GM12878 (cell line): ENCODE data around the gene GPR39. TPM values are rescaled to one million over a fixed set of nuclear protein-coding genes. Genes with fewer than 3 reads are reported as not detected.

Experiments
- ATAC-seq: fragments of 200-7000 bp; cut with Tn5 transposase; 3 replicates; pipeline ENCODE4 v1.9.1; 2020; ENCODE audit warnings: mild to moderate bottlenecking, moderate library complexity
- BruUV-seq: library from RNA; stranded (reverse); fragments of 400-500 nt; replicated peaks from 2 replicates; lab custom pipeline; 2021; lab: Mats Ljungman, UMichigan
- CTCF ChIA-PET: fragments of 300-600 bp; sonication (Branson Sonifier 250); formaldehyde crosslinking; extraction: SDS; loops from one replicate; lab custom pipeline; 2021; ENCODE audit warnings: inconsistent platforms; lab: Yijun Ruan, JAX
- POLR2A ChIA-PET: fragments of 350-600 bp; formaldehyde crosslinking; extraction: SDS; loops from one replicate; lab custom pipeline; 2021; ENCODE audit warnings: inconsistent platforms; lab: Charles Lee
- RAD21 ChIA-PET: fragments of 300-600 bp; sonication (Branson Sonifier 250); formaldehyde crosslinking; loops from one replicate; lab custom pipeline; 2023; ENCODE audit warnings: antibody characterized with exemption; ENCODE audit not compliant: unreplicated experiment; lab: Charles Lee
- SMC1A ChIA-PET: fragments of 300-600 bp; sonication (Branson Sonifier 250); formaldehyde crosslinking; loops from one replicate; lab custom pipeline; 2023; ENCODE audit not compliant: unreplicated experiment, uncharacterized antibody; lab: Charles Lee
- DNase-seq: peaks from one replicate; pipeline ENCODE4 v3.0.0-alpha.2; 2011; ENCODE audit warnings: low read depth, low spot score
- FAIRE-seq: peaks from 3 replicates; lab custom pipeline; 2011; peaks lifted over from hg19 to GRCh38; lab: Jason Lieb, UNC
- H2AFZ ChIP-seq: 2 replicates; pipeline ENCODE4 v1.6.0; 2011; ENCODE audit warnings: low read depth, low read length, control low read depth; ENCODE audit not compliant: control insufficient read depth
- H3K27ac ChIP-seq: 2 replicates; pipeline ENCODE4 v1.5.1; 2011; ENCODE audit warnings: control low read depth; ENCODE audit not compliant: control insufficient read depth, insufficient read depth
- H3K27me3 ChIP-seq, 2 experiments: replicated peaks in 1 of 2; 2 replicates each; pipeline versions ENCODE4 v1.6.0 to v1.6.1; 2011; ENCODE audit warnings: low read length in 1 of 2; ENCODE audit not compliant: control insufficient read depth in 2 of 2, insufficient read depth in 2 of 2
- H3K36me3 ChIP-seq, 2 experiments: 2 replicates each; pipeline ENCODE4 v1.5.1; 2011; ENCODE audit warnings: low read length in 1 of 2; ENCODE audit not compliant: control insufficient read depth in 2 of 2, insufficient read depth in 2 of 2
- H3K4me1 ChIP-seq: 2 replicates; pipeline ENCODE4 v1.6.1; 2011; ENCODE audit warnings: mild to moderate bottlenecking, low read length, moderate library complexity, mixed read lengths; ENCODE audit not compliant: control insufficient read depth, insufficient read depth
- H3K4me2 ChIP-seq: 2 replicates; pipeline ENCODE4 v1.6.0; 2011; ENCODE audit warnings: control low read depth; ENCODE audit not compliant: control insufficient read depth, insufficient read depth
- H3K4me3 ChIP-seq: fragments of 200-600 bp; sonication (generic); 2 replicates; pipeline ENCODE4 v1.5.1; 2016
- H3K79me2 ChIP-seq: 2 replicates; pipeline ENCODE4 v1.6.0; 2011; ENCODE audit warnings: low read length; ENCODE audit not compliant: control insufficient read depth, insufficient read depth
- H3K9ac ChIP-seq: 2 replicates; pipeline ENCODE4 v1.8.0; 2011; ENCODE audit warnings: low read length, control low read depth, mixed read lengths; ENCODE audit not compliant: control insufficient read depth, insufficient read depth
- H3K9me3 ChIP-seq: replicated peaks from 3 replicates; pipeline ENCODE4 v1.5.1; 2011; ENCODE audit warnings: mild to moderate bottlenecking, low read length; ENCODE audit not compliant: control insufficient read depth, insufficient read depth
- H4K20me1 ChIP-seq: 2 replicates; pipeline ENCODE4 v1.6.0; 2011; ENCODE audit not compliant: control insufficient read depth, insufficient read depth
- BCL11A ChIP-seq: IDR thresholded peaks from 2 replicates; pipeline ENCODE4 v1.6.1; 2011; ENCODE audit warnings: low read depth, low read length
- BCLAF1 ChIP-seq: fragments of 450-650 bp; IDR thresholded peaks from 2 replicates; pipeline ENCODE4 v1.6.1; 2017; ENCODE audit warnings: antibody characterized with exemption, mild to moderate bottlenecking, moderate library complexity
- CTCF ChIP-seq, 3 experiments: IDR thresholded peaks in 2 of 3; conservative IDR thresholded peaks in 1 of 3; 2 replicates each; pipeline ENCODE4 v1.5.1; 2011; ENCODE audit warnings: low read depth in 3 of 3, low read length in 3 of 3, mild to moderate bottlenecking in 3 of 3, control low read depth in 2 of 3, moderate library complexity in 2 of 3, inconsistent platforms in 1 of 3, mixed read lengths in 1 of 3; ENCODE audit not compliant: control insufficient read depth in 2 of 3, insufficient read depth in 1 of 3; ENCODE audit errors: extremely low read depth in 1 of 3
- IKZF1 ChIP-seq: fragments of 450-650 bp; conservative IDR thresholded peaks from 2 replicates; pipeline ENCODE4 v1.6.1; 2017; ENCODE audit warnings: antibody characterized with exemption, mild to moderate bottlenecking
- PKNOX1 ChIP-seq: fragments of 450-650 bp; IDR thresholded peaks from 2 replicates; pipeline ENCODE4 v1.6.1; 2016; ENCODE audit warnings: mild to moderate bottlenecking
- POLR2A ChIP-seq: IDR thresholded peaks from 2 replicates; pipeline ENCODE4 v1.6.1; 2011; ENCODE audit warnings: low read depth, mild to moderate bottlenecking, low read length
- RB1 ChIP-seq: fragments of 450-650 bp; formaldehyde crosslinking; IDR thresholded peaks from 2 replicates; pipeline ENCODE4 v1.6.1; 2017; ENCODE audit warnings: mild to moderate bottlenecking, borderline replicate concordance
- SKIL ChIP-seq: fragments of 450-650 bp; IDR thresholded peaks from 2 replicates; pipeline ENCODE4 v1.6.1; 2017; ENCODE audit warnings: mild to moderate bottlenecking, low read depth, inconsistent platforms; ENCODE audit not compliant: poor library complexity, severe bottlenecking
- TARDBP ChIP-seq: IDR thresholded peaks from 2 replicates; pipeline ENCODE4 v1.6.1; 2016; ENCODE audit warnings: borderline replicate concordance
- WGBS: methylation state at CpG from one replicate; pipeline ENCODE4 v1.1.6; 2016; ENCODE audit warnings: low lambda C conversion rate; ENCODE audit not compliant: insufficient replicate concordance, insufficient coverage; ENCODE audit errors: missing lambda C conversion rate; 5-methylcytosine and 5-hydroxymethylcytosine counted together
- in situ Hi-C: fragments of 300-500 bp; cut with MboI; formaldehyde crosslinking; loops from 9 replicates; pipeline ENCODE4 v1.14.3; 2018; ENCODE audit warnings: mixed read lengths
- intact Hi-C: fragments of 100-400 bp; cut with micrococcal nuclease; formaldehyde crosslinking; loops from one replicate; pipeline ENCODE4 v1.14.2; 2022; ENCODE audit not compliant: unreplicated experiment
- polyA plus RNA-seq, 11 experiments: library from polyadenylated mRNA; depleted of rRNA in 4 of 11; unstranded in 6 of 11; stranded (reverse) in 5 of 11; fragments of >200 nt; fragmentation: Nextera tagmentation in 4 of 11; fragmentation: Illumina TruSeq in 1 of 11; extraction: Ambion mirVana in 4 of 11; extraction: Trizol in 1 of 11; gene quantifications; 1 replicate in 1 of 11; 2 replicates in 10 of 11; pipeline versions ENCODE4 v1.2.1 to v1.2.3, GENCODE V29; 2011 to 2016; ENCODE audit warnings: inconsistent platforms in 2 of 11, missing spikeins in 2 of 11, low read depth in 1 of 11
- total RNA-seq, 4 experiments: library from RNA; depleted of rRNA in 3 of 4; stranded (reverse); fragments of >200 nt in 3 of 4; fragmentation: Illumina TruSeq in 1 of 4; extraction: Trizol in 1 of 4; gene quantifications; 2 replicates each; pipeline versions ENCODE4 v1.2.1 to v1.2.3, GENCODE V29; 2013 to 2021
- TF ChIP-seq, protein P1 (sequence below): IDR thresholded peaks from 2 replicates; pipeline ENCODE4 v1.6.1; 2011; ENCODE audit warnings: low read depth, low read length, improper control_type of control experiment, borderline replicate concordance

GPR39 gene
- total and polyA plus RNA-seq, 10 of the 15 experiments (the other 5 are each of a cell fraction or from before 2014, with no cell fraction given), result 0.05 to 0.23 TPM; not detected in 8

DNA sequence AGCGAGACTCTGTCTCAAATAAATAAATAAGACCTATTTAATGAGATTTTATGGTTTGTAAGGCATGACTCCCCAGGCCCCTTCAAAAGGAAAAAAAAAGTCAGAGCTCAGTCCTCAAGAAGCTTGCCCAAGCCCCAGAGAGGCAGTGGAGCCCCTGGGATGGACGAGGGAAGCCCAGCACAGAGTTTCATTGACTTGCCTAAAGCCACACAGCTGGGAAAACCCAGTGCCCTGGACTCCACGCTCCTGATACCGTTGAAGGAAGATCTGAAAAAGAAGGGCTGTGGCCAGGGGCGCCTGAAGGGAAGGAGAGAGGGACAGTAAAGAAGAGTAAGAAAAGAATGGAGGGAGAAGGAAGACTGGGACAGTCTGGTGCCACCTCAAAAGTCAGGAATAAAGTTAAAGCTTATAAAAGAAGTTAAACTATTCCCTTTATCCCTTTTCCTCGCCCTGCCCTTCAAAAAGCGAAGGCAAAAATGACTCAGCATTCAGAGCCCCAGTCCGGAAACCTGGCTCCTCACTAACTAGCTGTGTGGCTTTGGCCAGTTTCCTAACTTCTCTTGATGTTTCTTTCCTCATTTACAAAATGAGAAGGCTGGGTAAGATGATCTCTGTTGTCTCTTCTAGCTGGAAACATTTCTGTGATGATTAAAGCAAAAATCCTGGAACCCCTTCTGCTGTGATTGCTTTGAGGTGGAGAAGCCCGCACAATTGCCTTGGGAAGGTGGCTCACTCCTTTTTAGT, 206.7 kb downstream of the GPR39 start:
- Histone ChIP-seq H3K4me3 (no peak overlapping the region), H3K27me3 (no peaks in the 10 kb centered on the region), H3K9ac (no peak overlapping the region), H3K27ac (no peak overlapping the region), H3K79me2 (no peaks in the 10 kb centered on the region), H3K9me3 (no peaks in the 10 kb centered on the region), H3K4me2 (no peak overlapping the region), H4K20me1 (no peaks in the 10 kb centered on the region), H2AFZ (no peak overlapping the region), H3K4me1 (no peaks in the 10 kb centered on the region), H3K36me3 (no peaks in the 10 kb centered on the region)
- BruUV-seq, result no TSS peak
- intact Hi-C loops (no loop called here), in situ Hi-C loops (no loop called here)
- RAD21 ChIA-PET, result no interaction called here
- CTCF ChIA-PET, result no interaction called here
- no peak for DNase-seq
- under 1% methylated on average over 8 of the region's 9 CpGs for WGBS
- TF ChIP-seq PKNOX1 (no peak), SKIL (no peak), IKZF1 (no peak), RB1 (no peak), BCLAF1 (no peak), TARDBP (no peak), POLR2A (no peak), BCL11A (no peak), CTCF (IDR thresholded peaks at IDR 0.05 in 2 of 3, conservative IDR thresholded peaks at IDR 0.05 in 1 of 3; ENCODE audit: control insufficient read depth in 2 of 3, extremely low read depth in 1 of 3, insufficient read depth in 1 of 3, low read depth in 3 of 3, low read length in 3 of 3) (no peak)
- TF ChIP-seq, protein P1, sequence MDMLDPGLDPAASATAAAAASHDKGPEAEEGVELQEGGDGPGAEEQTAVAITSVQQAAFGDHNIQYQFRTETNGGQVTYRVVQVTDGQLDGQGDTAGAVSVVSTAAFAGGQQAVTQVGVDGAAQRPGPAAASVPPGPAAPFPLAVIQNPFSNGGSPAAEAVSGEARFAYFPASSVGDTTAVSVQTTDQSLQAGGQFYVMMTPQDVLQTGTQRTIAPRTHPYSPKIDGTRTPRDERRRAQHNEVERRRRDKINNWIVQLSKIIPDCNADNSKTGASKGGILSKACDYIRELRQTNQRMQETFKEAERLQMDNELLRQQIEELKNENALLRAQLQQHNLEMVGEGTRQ, result no peak
- SMC1A ChIA-PET, result no interaction called here
- ATAC-seq, result no peak
- FAIRE-seq, result no peak
- POLR2A ChIA-PET, result no interaction called here
